ENCODE results near the gene SMIM43. TPM values are rescaled to one million over a fixed set of nuclear protein-coding genes. Genes with fewer than 3 reads are reported as not detected.

The SMIM43 gene
- total RNA-seq, 1 experiment from 2014 or later: not detected

GRCh38 chr4:121714548-121714947, 50.4 kb downstream of the SMIM43 start:
- Histone ChIP-seq H3K4me2 (ENCODE audit: low read length) (no peak overlapping the region), H3K27me3 (ENCODE audit: insufficient read depth, low read length) (no peaks in the 10 kb centered on the region), H3K4me1 (ENCODE audit: control insufficient read depth in 1 of 2, insufficient read depth in 2 of 2, low read length in 2 of 2) (peaks cover 8 to 26% of the 10 kb centered on the region in 2 experiments; a peak in 3 of 4 replicates), H3K79me2 (ENCODE audit: insufficient read depth, low read length) (no peaks in the 10 kb centered on the region), H3K36me3 (ENCODE audit: control insufficient read depth in 1 of 2, insufficient read depth in 2 of 2, low read length in 2 of 2) (no peaks in the 10 kb centered on the region), H3K4me3 (replicated peaks in 1 of 2; ENCODE audit: low read depth in 1 of 2, low read length in 2 of 2) (no peak overlapping the region), H2AFZ (ENCODE audit: low read depth, low read length, poor library complexity, severe bottlenecking) (no peak overlapping the region), H4K20me1 (ENCODE audit: insufficient read depth) (no peaks in the 10 kb centered on the region), H3K9me2 (ENCODE audit: insufficient read depth) (no peaks in the 10 kb centered on the region), H3K9me3 (ENCODE audit: control insufficient read depth in 1 of 2, insufficient read depth in 1 of 2, low read depth in 1 of 2, low read length in 2 of 2) (no peaks in the 10 kb centered on the region), H3K27ac (ENCODE audit: low read depth, low read length) (no peak overlapping the region), H3K9ac (ENCODE audit: low read length) (no peak overlapping the region)
- intact Hi-C loops (cut with micrococcal nuclease): no loop called here
- TF ChIP-seq SP1 (IDR thresholded peaks at IDR 0.05; ENCODE audit: low read depth) (no peak), CTCF (IDR thresholded peaks at IDR 0.05 in 2 of 3, conservative IDR thresholded peaks at IDR 0.05 in 1 of 3; ENCODE audit: borderline replicate concordance in 1 of 3, insufficient read depth in 1 of 3, low read depth in 2 of 3, low read length in 2 of 3) (no peak)
- ChIA-PET POLR2A (no interaction called here), RAD21 (ENCODE audit: low non-redundant PET in 1 of 2, low total read pairs in 2 of 2, uncharacterized antibody in 2 of 2, unreplicated experiment in 2 of 2) (no interaction called here), CTCF (interaction anchor here (1.1 kb wide), 1 partner anchor 522 kb away, joined by 3 read pairs; no protein-coding TSS in a partner anchor)
- DNase-seq (ENCODE audit: low read depth, low spot score): no peak
- BruUV-seq (replicated peaks): no TSS peak
- ATAC-seq: no peak

GRCh38 chr4:121712783-121713182, 52.2 kb downstream of the SMIM43 start:
- ATAC-seq (no peak), DNase-seq (ENCODE audit: low read depth, low spot score) (no peak)
- Histone ChIP-seq H3K27ac (ENCODE audit: low read depth, low read length) (no peak overlapping the region), H4K20me1 (ENCODE audit: insufficient read depth) (no peaks in the 10 kb centered on the region), H3K9me2 (ENCODE audit: insufficient read depth) (no peaks in the 10 kb centered on the region), H3K79me2 (ENCODE audit: insufficient read depth, low read length) (no peaks in the 10 kb centered on the region), H3K4me2 (ENCODE audit: low read length) (no peak overlapping the region), H3K4me1 (ENCODE audit: control insufficient read depth in 1 of 2, insufficient read depth in 2 of 2, low read length in 2 of 2) (peaks cover 8 to 26% of the 10 kb centered on the region in 2 experiments; a peak in 3 of 4 replicates), H3K9ac (ENCODE audit: low read length) (no peak overlapping the region), H2AFZ (ENCODE audit: low read depth, low read length, poor library complexity, severe bottlenecking) (no peak overlapping the region), H3K9me3 (ENCODE audit: control insufficient read depth in 1 of 2, insufficient read depth in 1 of 2, low read depth in 1 of 2, low read length in 2 of 2) (no peaks in the 10 kb centered on the region), H3K4me3 (replicated peaks in 1 of 2; ENCODE audit: low read depth in 1 of 2, low read length in 2 of 2) (no peak overlapping the region), H3K36me3 (ENCODE audit: control insufficient read depth in 1 of 2, insufficient read depth in 2 of 2, low read length in 2 of 2) (no peaks in the 10 kb centered on the region), H3K27me3 (ENCODE audit: insufficient read depth, low read length) (no peaks in the 10 kb centered on the region)
- ChIA-PET RAD21 (ENCODE audit: low non-redundant PET in 1 of 2, low total read pairs in 2 of 2, uncharacterized antibody in 2 of 2, unreplicated experiment in 2 of 2) (no interaction called here), POLR2A (no interaction called here), CTCF (no interaction called here)
- intact Hi-C loops (cut with micrococcal nuclease): no loop called here
- no TSS peak for BruUV-seq (replicated peaks)
- no peak for TF ChIP-seq ELF1 (IDR thresholded peaks at IDR 0.05; ENCODE audit: borderline replicate concordance, low read depth)
- TF ChIP-seq YY1 (IDR thresholded peaks at IDR 0.05; ENCODE audit: extremely low read depth, insufficient replicate concordance, low read depth, low read length): no peak
- TF ChIP-seq JUND (IDR thresholded peaks at IDR 0.05): no peak
- TF ChIP-seq SP1 (IDR thresholded peaks at IDR 0.05; ENCODE audit: low read depth): no peak
- TF ChIP-seq FOSL1 (IDR thresholded peaks at IDR 0.05; ENCODE audit: low read depth): no peak
- no peak for TF ChIP-seq ZFX (IDR thresholded peaks at IDR 0.05)
- TF ChIP-seq RAD21 (IDR thresholded peaks at IDR 0.05; ENCODE audit: low read depth): no peak
- TF ChIP-seq POLR2AphosphoS5 (IDR thresholded peaks at IDR 0.05; ENCODE audit: low read depth, low read length): no peak
- no peak for TF ChIP-seq CBX3 (IDR thresholded peaks at IDR 0.05; ENCODE audit: low read depth)
- no peak for TF ChIP-seq MAX (IDR thresholded peaks at IDR 0.05)
- no peak for TF ChIP-seq ZNF274 (IDR thresholded peaks at IDR 0.05; ENCODE audit: low read depth, low read length)
- TF ChIP-seq TCF7L2 (IDR thresholded peaks at IDR 0.05; ENCODE audit: borderline replicate concordance, extremely low read depth, insufficient read depth, insufficient read length): no peak
- TF ChIP-seq SIN3A (IDR thresholded peaks at IDR 0.05; ENCODE audit: low read depth): no peak
- no peak for TF ChIP-seq EGR1 (IDR thresholded peaks at IDR 0.05; ENCODE audit: low read depth)
- no peak for TF ChIP-seq ATF3 (IDR thresholded peaks at IDR 0.05)
- TF ChIP-seq REST (IDR thresholded peaks at IDR 0.05; ENCODE audit: low read depth): no peak
